H1 (cell line): ENCODE results near the gene CDT1. TPM values are rescaled to one million over a fixed set of nuclear protein-coding genes. Genes with fewer than 3 reads are reported as not detected.

ENCODE experiments used
- JUN ChIP-seq: IDR thresholded peaks from 2 replicates; pipeline ENCODE4 v1.6.1; 2011; ENCODE audit warnings: low read depth, mild to moderate bottlenecking, improper control_type of control experiment, low read length
- SP4 ChIP-seq: IDR thresholded peaks from 2 replicates; pipeline ENCODE4 v1.6.1; 2012; ENCODE audit warnings: low read length, inconsistent platforms
- TCF12 ChIP-seq: IDR thresholded peaks from 2 replicates; pipeline ENCODE4 v1.6.1; 2011; ENCODE audit warnings: low read depth, mild to moderate bottlenecking, low read length
- TEAD4 ChIP-seq: IDR thresholded peaks from 2 replicates; pipeline ENCODE4 v1.6.1; 2012; ENCODE audit warnings: low read depth, low read length, inconsistent platforms, mixed read lengths
- polyA plus RNA-seq, 7 experiments: library from polyadenylated mRNA; depleted of rRNA in 3 of 7; stranded (reverse) in 5 of 7; unstranded in 2 of 7; fragments of >200 nt in 5 of 7; fragments of 200-250 nt in 2 of 7; gene quantifications; 1 replicate in 5 of 7; 2 replicates in 1 of 7; 4 replicates in 1 of 7; pipeline versions ENCODE4 v1.2.1 to v1.2.3, GENCODE V29; 2011 to 2013; ENCODE audit warnings: missing spikeins in 2 of 7, mixed read lengths in 2 of 7
- total RNA-seq: library from RNA; stranded (reverse); fragmentation: NEBNext Ultra II Directional; extraction: Animal tissue kit (Norgen Biotek cat#: 25700); gene quantifications from 2 replicates; pipeline ENCODE4 v1.2.1, GENCODE V29; 2021

Gene CDT1
- total and polyA plus RNA-seq, 2 of the 8 experiments (the other 6 are each of a cell fraction or from before 2014, with no cell fraction given), result 76.7 to 95.4 TPM

- no peak for TF ChIP-seq JUN
- TF ChIP-seq TEAD4, result no peak
- no peak for TF ChIP-seq SP4
- 0 out of 2 replicates have a peak, but pooled peaks have one; percentile 14 for TF ChIP-seq TCF12
- TF ChIP-seq, all 59 proteins: peak for 2
These were observed 52.1 kb downstream of the CDT1 start (continued) for GRCh38 chr16:88855736-88856121.
